ENCODE results near the gene KLF3. TPM values are rescaled to one million over a fixed set of nuclear protein-coding genes. Genes with fewer than 3 reads are reported as not detected.

The KLF3 gene
- total and polyA plus RNA-seq, 2 of the 4 experiments (the other 2 are of a cell fraction), result 8.2 to 12.6 TPM

GRCh38 chr4:38664706-38665401 lies 855 bp downstream of the KLF3 start:
- H4K20me1 ChIP-seq (ENCODE audit: insufficient read depth, low read length), result peaks cover 8% of the 10 kb centered on the region; the same call in 1 of the 2 replicates
- H3K56ac ChIP-seq (ENCODE audit: extremely low read depth, insufficient read depth, low read length), result peak overlapping the region; percentile 79
- H3K79me1 ChIP-seq (ENCODE audit: low read depth in 1 of 2, low read length in 2 of 2), result peaks cover 6 to 19% of the 10 kb centered on the region in 2 experiments
- peak; percentile 56 for DNase-seq
- H3K9ac ChIP-seq (ENCODE audit: low read depth, low read length), result peak overlapping the region; percentile 86
- H2BK120ac ChIP-seq (ENCODE audit: low read depth, low read length), result peak overlapping the region; percentile 17; the same call in 1 of the 2 replicates
- H4K8ac ChIP-seq (ENCODE audit: low read depth in 2 of 2, low read length in 2 of 2), result peak overlapping the region in 1 of 2 experiments; percentile 54; a peak in 1 of 4 replicates
- peak overlapping the region; percentile 66 for H4K91ac ChIP-seq (ENCODE audit: insufficient read depth, low read depth, low read length)
- WGBS, 2 experiments (ENCODE audit: extremely low coverage in 2 of 2, insufficient read length in 1 of 2), result 0% methylated on average over 1 of the region's 53 CpGs; no CpG with 5 or more reads in 1 of the 2 experiments
- no TSS peak for BruUV-seq (replicated peaks)
- H3K27me3 ChIP-seq (ENCODE audit: control insufficient read depth, insufficient read depth, low read length), result no peaks in the 10 kb centered on the region
- no peak; the same call in 1 of the 2 replicates for ATAC-seq (ENCODE audit: low read depth)
- peak overlapping the region; percentile 1; the same call in 1 of the 2 replicates for H3K18ac ChIP-seq (ENCODE audit: low read depth, low read length)
- peak overlapping the region; percentile 77 for H3K4me3 ChIP-seq (ENCODE audit: insufficient read depth, low read depth, low read length)
- intact Hi-C loops (cut with micrococcal nuclease), result no loop called here
- H3K23ac ChIP-seq (ENCODE audit: low read depth, low read length), result peak overlapping the region; percentile 89
- H3K27ac ChIP-seq (ENCODE audit: insufficient read depth, low read length), result peak overlapping the region; percentile 94
- CTCF ChIA-PET, result no interaction called here
- POLR2A ChIA-PET (ENCODE audit: unreplicated experiment), result no interaction called here
- H3K4ac ChIP-seq (ENCODE audit: low read depth, low read length), result peak overlapping the region; percentile 44
- peaks cover 8% of the 10 kb centered on the region; the same call in 1 of the 2 replicates for H3K9me1 ChIP-seq (ENCODE audit: insufficient read depth, low read length)
- dilution Hi-C loops (cut with HindIII; ENCODE audit: low sequenced_read_pairs, unreplicated experiment), result no loop called here
- no peak overlapping the region for H2BK20ac ChIP-seq (ENCODE audit: low read depth, low read length)
- H2AK9ac ChIP-seq (replicated peaks; ENCODE audit: low read depth, low read length, poor library complexity), result peak overlapping the region; percentile 88
- peak overlapping the region; percentile 35 for H3K14ac ChIP-seq (replicated peaks; ENCODE audit: low read depth, low read length)
- peak overlapping the region; percentile 95 for H2BK5ac ChIP-seq (ENCODE audit: low read depth, low read length, poor library complexity, severe bottlenecking)
- H2AK5ac ChIP-seq (ENCODE audit: low read depth, low read length), result 0 out of 2 replicates have a peak overlapping the region, but pooled peaks have one; percentile 1
- TF ChIP-seq BHLHE40 (IDR thresholded peaks at IDR 0.05; ENCODE audit: low read depth, low read length) (no peak), CEBPB (IDR thresholded peaks at IDR 0.05; ENCODE audit: low read depth, low read length) (peak; percentile 30; the same call in 1 of the 2 replicates), MAFK (IDR thresholded peaks at IDR 0.05; ENCODE audit: low read depth, low read length) (no peak), MXI1 (IDR thresholded peaks at IDR 0.05; ENCODE audit: borderline replicate concordance, low read depth, low read length) (peak; percentile 36; the same call in 1 of the 2 replicates), MAZ (IDR thresholded peaks at IDR 0.05; ENCODE audit: borderline replicate concordance, low read depth, low read length) (no peak; the same call in 1 of the 2 replicates), CHD1 (IDR thresholded peaks at IDR 0.05; ENCODE audit: low read depth, low read length) (no peak), POLR2A (IDR thresholded peaks at IDR 0.05; ENCODE audit: low read depth, low read length) (peak; percentile 41; the same call in 1 of the 2 replicates)
- no peaks in the 10 kb centered on the region for H3K36me3 ChIP-seq (ENCODE audit: control insufficient read depth, insufficient read depth, low read length)
- no peak overlapping the region for H2BK15ac ChIP-seq (ENCODE audit: low read depth, low read length)
- 0 out of 2 replicates have a peak overlapping the region, but pooled peaks have one; percentile 4 for H4K5ac ChIP-seq (ENCODE audit: low read depth, low read length)
- H3K4me2 ChIP-seq (ENCODE audit: low read depth, low read length), result peak overlapping the region; percentile 84
- no peaks in the 10 kb centered on the region for H3K9me3 ChIP-seq (ENCODE audit: control insufficient read depth, insufficient read depth, low read length)
- in situ Hi-C loops (cut with MboI; ENCODE audit: low sequenced_read_pairs), result no loop called here
- peak overlapping the region; percentile 85 for H2AFZ ChIP-seq (replicated peaks; ENCODE audit: low read length, poor library complexity)
- H3K4me1 ChIP-seq (ENCODE audit: control insufficient read depth, insufficient read depth, low read length), result peaks cover 9% of the 10 kb centered on the region
